Measurements from ENCODE around the gene VTN. TPM values are rescaled to one million over a fixed set of nuclear protein-coding genes. Genes with fewer than 3 reads are reported as not detected.

The VTN gene
- total RNA-seq, 3 donors from 2014 or later = 0.32 to 12.1 (median 0.98) TPM

DNA sequence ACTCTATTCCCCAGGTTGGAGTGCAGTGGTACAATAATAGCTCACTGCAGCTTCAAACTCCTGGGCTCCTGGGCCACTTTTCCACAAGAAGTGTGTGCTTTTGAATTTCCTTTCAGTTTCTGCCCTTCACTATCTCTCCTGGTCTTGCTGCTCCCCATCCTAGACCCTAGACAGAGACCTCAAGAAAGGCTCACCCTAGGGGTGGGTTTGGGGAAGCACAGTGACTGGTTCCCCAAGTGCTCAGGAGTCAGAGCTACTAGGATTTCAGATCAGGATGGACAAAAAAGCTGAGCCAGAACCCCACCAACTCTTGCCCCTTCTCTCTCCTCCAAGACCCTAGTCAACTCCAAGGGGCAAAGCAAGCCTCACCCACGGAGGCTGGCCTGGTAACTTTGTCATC lies 3.5 kb downstream of the VTN start:
- no peak for DNase-seq (ENCODE audit: low spot score in 2 of 2)
- H3K9me3 ChIP-seq = no peaks in the 10 kb centered on the region
- intact Hi-C loops (cut with DNase I; ENCODE audit: low total_unique reads) = no loop called here
- TF ChIP-seq, protein P1, sequence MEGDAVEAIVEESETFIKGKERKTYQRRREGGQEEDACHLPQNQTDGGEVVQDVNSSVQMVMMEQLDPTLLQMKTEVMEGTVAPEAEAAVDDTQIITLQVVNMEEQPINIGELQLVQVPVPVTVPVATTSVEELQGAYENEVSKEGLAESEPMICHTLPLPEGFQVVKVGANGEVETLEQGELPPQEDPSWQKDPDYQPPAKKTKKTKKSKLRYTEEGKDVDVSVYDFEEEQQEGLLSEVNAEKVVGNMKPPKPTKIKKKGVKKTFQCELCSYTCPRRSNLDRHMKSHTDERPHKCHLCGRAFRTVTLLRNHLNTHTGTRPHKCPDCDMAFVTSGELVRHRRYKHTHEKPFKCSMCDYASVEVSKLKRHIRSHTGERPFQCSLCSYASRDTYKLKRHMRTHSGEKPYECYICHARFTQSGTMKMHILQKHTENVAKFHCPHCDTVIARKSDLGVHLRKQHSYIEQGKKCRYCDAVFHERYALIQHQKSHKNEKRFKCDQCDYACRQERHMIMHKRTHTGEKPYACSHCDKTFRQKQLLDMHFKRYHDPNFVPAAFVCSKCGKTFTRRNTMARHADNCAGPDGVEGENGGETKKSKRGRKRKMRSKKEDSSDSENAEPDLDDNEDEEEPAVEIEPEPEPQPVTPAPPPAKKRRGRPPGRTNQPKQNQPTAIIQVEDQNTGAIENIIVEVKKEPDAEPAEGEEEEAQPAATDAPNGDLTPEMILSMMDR (IDR thresholded peaks at IDR 0.05) = no peak
- no peak for TF ChIP-seq POLR2AphosphoS5 (IDR thresholded peaks at IDR 0.05)
- TF ChIP-seq POLR2A (IDR thresholded peaks at IDR 0.05) = no peak
- H3K36me3 ChIP-seq = no peaks in the 10 kb centered on the region
- no peak overlapping the region for H3K4me3 ChIP-seq
- no peak overlapping the region for H3K27ac ChIP-seq
- H3K4me1 ChIP-seq = no peaks in the 10 kb centered on the region
- H3K27me3 ChIP-seq = no peaks in the 10 kb centered on the region

GRCh38 chr17:28365487-28365886 lies 4.6 kb downstream of the VTN start:
- no peak for DNase-seq (ENCODE audit: low spot score in 2 of 2)
- H3K27me3 ChIP-seq = no peaks in the 10 kb centered on the region
- H3K9me3 ChIP-seq = no peaks in the 10 kb centered on the region
- TF ChIP-seq, protein P1 (IDR thresholded peaks at IDR 0.05) = no peak
- no peak for TF ChIP-seq POLR2AphosphoS5 (IDR thresholded peaks at IDR 0.05)
- TF ChIP-seq POLR2A (IDR thresholded peaks at IDR 0.05) = no peak
- intact Hi-C loops (cut with DNase I; ENCODE audit: low total_unique reads) = no loop called here
- H3K4me1 ChIP-seq = no peaks in the 10 kb centered on the region
- H3K27ac ChIP-seq = no peak overlapping the region
- H3K4me3 ChIP-seq = no peak overlapping the region
- peaks cover 6% of the 10 kb centered on the region for H3K36me3 ChIP-seq

DNA sequence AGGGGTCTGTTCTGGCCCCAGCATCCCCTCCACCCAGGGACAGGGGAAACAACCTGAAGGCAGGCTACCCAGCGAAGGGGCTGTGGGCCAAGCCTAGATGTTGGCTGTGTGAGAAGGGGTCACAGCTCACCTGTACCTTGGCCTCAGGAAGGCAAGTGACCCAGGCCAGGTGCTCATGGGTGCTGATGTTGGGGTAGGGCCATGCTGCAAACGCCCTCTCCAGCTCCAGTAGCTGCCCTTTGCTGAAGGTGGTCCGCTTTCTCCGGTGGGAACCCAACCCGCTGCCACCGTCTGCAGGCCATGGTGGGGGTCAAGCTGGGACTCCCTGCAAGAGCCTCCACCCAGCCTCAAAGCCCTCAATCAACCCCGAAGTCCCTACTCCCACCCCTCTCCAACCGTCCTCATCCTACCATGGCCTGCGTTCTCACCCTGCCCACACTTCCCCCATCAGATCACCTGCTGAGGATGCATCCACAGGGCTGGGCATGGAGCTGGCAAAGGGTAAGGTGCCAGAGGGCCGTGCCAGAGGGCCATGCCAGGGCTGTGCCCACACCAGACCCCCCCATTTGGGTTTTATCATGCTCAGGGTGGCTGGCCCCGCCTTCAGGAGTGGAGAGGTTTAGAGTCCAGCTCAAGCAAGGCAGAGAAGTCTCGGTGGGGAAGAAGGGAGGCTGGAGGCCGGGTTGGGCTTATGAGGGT lies 5.3 kb downstream of the VTN start, which contains the start of gene SEBOX:
TSS of gene SEBOX (minus strand) at position 535 of the 699 bp plus-strand sequence. CDS start at position 487, 48 bp downstream.
- TF ChIP-seq POLR2AphosphoS5 (IDR thresholded peaks at IDR 0.05) (no peak), POLR2A (IDR thresholded peaks at IDR 0.05) (no peak)
- TF ChIP-seq, protein P1 (IDR thresholded peaks at IDR 0.05) = no peak
- intact Hi-C loops (cut with DNase I; ENCODE audit: low total_unique reads) = no loop called here
- no peaks in the 10 kb centered on the region for H3K4me1 ChIP-seq
- no peak within 1 kb of the TSS for H3K4me3 ChIP-seq
- no peaks in the 10 kb centered on the region for H3K9me3 ChIP-seq
- H3K27me3 ChIP-seq = no peaks in the 10 kb centered on the region
- peaks cover 6% of the 10 kb centered on the region for H3K36me3 ChIP-seq
- no peak within 1 kb of the TSS for H3K27ac ChIP-seq
- DNase-seq (ENCODE audit: low spot score in 2 of 2) = no peak

DNA sequence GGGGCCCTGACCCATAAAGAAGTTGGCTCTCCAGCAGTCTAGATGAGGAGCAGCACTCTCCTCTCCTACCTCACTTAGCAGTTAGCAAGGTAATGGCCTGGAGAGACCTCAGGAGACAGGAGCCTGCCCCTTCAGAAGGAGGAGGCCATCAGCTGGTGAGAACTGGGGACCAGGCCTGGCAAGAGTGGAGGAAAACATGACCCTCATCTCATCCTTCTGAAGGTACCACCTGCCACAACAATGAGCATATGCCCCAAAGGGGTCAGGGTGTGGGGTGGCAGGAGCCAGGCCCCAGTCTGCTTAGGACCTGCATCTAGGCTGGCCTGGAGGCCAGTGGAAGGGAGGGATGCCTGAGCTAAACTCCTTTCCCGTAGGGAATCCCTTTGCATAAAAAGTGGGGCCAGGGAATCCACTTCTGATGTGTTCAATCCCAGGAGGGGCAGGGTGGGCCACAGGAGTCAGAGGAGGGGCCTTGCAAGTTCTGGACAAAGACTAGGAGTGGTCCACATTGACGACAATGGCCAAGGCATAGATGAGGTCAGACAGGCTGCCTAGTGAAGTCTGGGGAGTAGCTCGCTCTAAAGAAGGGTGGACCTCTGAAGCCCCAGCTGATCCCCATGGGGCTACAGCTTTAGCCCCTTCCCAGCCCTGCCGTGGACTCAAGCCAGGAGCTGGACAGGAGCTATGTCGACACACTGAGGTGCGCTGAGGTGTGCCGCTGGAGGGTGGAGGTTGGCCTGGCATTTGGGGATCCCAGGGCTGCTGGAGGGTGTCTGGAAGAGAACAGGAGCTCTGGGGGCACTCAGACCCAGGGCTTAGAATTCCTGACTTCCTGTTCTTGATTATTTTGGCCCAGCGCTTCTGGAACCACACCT lies 6.1 kb downstream of the VTN start:
- TF ChIP-seq POLR2A (IDR thresholded peaks at IDR 0.05) = no peak
- TF ChIP-seq, protein P1 (IDR thresholded peaks at IDR 0.05) = no peak
- TF ChIP-seq POLR2AphosphoS5 (IDR thresholded peaks at IDR 0.05) = no peak
- no peak for DNase-seq (ENCODE audit: low spot score in 2 of 2)
- Histone ChIP-seq H3K27me3 (no peaks in the 10 kb centered on the region), H3K4me1 (no peaks in the 10 kb centered on the region), H3K9me3 (no peaks in the 10 kb centered on the region), H3K4me3 (no peak overlapping the region), H3K27ac (no peak overlapping the region), H3K36me3 (peaks cover 6% of the 10 kb centered on the region)
- intact Hi-C loops (cut with DNase I; ENCODE audit: low total_unique reads) = no loop called here

GRCh38 chr17:28363186-28363585 lies 6.9 kb downstream of the VTN start:
- intact Hi-C loops (cut with DNase I; ENCODE audit: low total_unique reads) = no loop called here
- Histone ChIP-seq H3K27ac (no peak overlapping the region), H3K9me3 (no peaks in the 10 kb centered on the region), H3K27me3 (no peaks in the 10 kb centered on the region), H3K4me3 (no peak overlapping the region), H3K4me1 (peaks cover 0 to 6% of the 10 kb centered on the region in 2 donors), H3K36me3 (peaks cover 6% of the 10 kb centered on the region)
- TF ChIP-seq POLR2AphosphoS5 (IDR thresholded peaks at IDR 0.05) (no peak), POLR2A (IDR thresholded peaks at IDR 0.05) (no peak)
- TF ChIP-seq, protein P1 (IDR thresholded peaks at IDR 0.05) = no peak
- DNase-seq (ENCODE audit: low spot score in 2 of 2) = no peak

All from breast epithelium (tissue), 4 donors.